Tibial nerve (tissue), 4 donors: ENCODE data around the gene ADGRE3. TPM values are rescaled to one million over a fixed set of nuclear protein-coding genes. Genes with fewer than 3 reads are reported as not detected.

ENCODE experiments used
- DNase-seq, 2 donors: peaks; one replicate each; pipeline ENCODE4 v3.0.0-alpha.2; 2019; ENCODE audit warnings: low spot score in 2 of 2
- H3K27ac ChIP-seq, 4 donors: fragments of 200-600 bp; sonication (generic) in 3 of 4; one replicate each; pipeline ENCODE4 v1.5.1; 2017 to 2019; ENCODE audit warnings: mild to moderate bottlenecking in 1 of 4
- H3K27me3 ChIP-seq, 2 donors: fragments of 200-600 bp; sonication (generic) in 1 of 2; one replicate each; pipeline versions ENCODE4 v1.5.1 to v1.6.0; 2017 to 2019
- H3K36me3 ChIP-seq, 3 donors: fragments of 200-600 bp; sonication (generic); one replicate each; pipeline ENCODE4 v1.5.1; 2018 to 2019
- H3K4me1 ChIP-seq, 4 donors: fragments of 200-600 bp; sonication (generic) in 3 of 4; one replicate each; pipeline ENCODE4 v1.5.1; 2017 to 2019
- H3K4me3 ChIP-seq, 4 donors: fragments of 200-600 bp; sonication (generic) in 3 of 4; one replicate each; pipeline ENCODE4 v1.5.1; 2017 to 2019; ENCODE audit warnings: mild to moderate bottlenecking in 1 of 4, moderate library complexity in 1 of 4
- H3K9me3 ChIP-seq, 4 donors: fragments of 200-600 bp; sonication (generic) in 3 of 4; one replicate each; pipeline ENCODE4 v1.5.1; 2017 to 2019
- CTCF ChIP-seq, 5 experiments: fragments of 200-600 bp in 3 of 5; fragments of 450-650 bp in 2 of 5; sonication (generic) in 3 of 5; IDR thresholded peaks; one replicate each; pipeline ENCODE4 v1.5.1; 2016 to 2019; ENCODE audit warnings: antibody characterized with exemption in 5 of 5, mild to moderate bottlenecking in 3 of 5, moderate library complexity in 2 of 5
- EP300 ChIP-seq, 2 donors: sonication (generic); formaldehyde crosslinking; IDR thresholded peaks; one replicate each; pipeline ENCODE4 v1.6.1; 2017; ENCODE audit warnings: antibody characterized with exemption in 2 of 2, mild to moderate bottlenecking in 1 of 2
- POLR2A ChIP-seq, 2 donors: fragments of 450-650 bp; IDR thresholded peaks; one replicate each; pipeline ENCODE4 v1.6.1; 2017; ENCODE audit warnings: antibody characterized with exemption in 2 of 2, mild to moderate bottlenecking in 2 of 2, moderate library complexity in 2 of 2
- WGBS, 2 donors: methylation state at CpG; one replicate each; pipeline ENCODE4 v1.1.5; 2018; 5-methylcytosine and 5-hydroxymethylcytosine counted together
- total RNA-seq, 4 donors: library from RNA; depleted of rRNA; stranded (reverse); fragments of >200 nt; gene quantifications; one replicate each; pipeline ENCODE4 v1.1.0, GENCODE V29; 2016

Gene ADGRE3
- total RNA-seq, 4 donors from 2014 or later = not detected

- no peak for DNase-seq
- Histone ChIP-seq H3K4me1 (no peaks in the 10 kb centered on the region), H3K4me3 (no peak overlapping the region), H3K27ac (no peak overlapping the region), H3K36me3 (no peaks in the 10 kb centered on the region), H3K9me3 (no peaks in the 10 kb centered on the region), H3K27me3 (peaks cover 0 to 6% of the 10 kb centered on the region in 2 donors)
- 84 to 93% methylated on average over 2 of the region's 2 CpGs for WGBS, 2 donors
- no peak for TF ChIP-seq EP300 (IDR thresholded peaks at IDR 0.05)
- TF ChIP-seq POLR2A (IDR thresholded peaks at IDR 0.05) = no peak
- TF ChIP-seq CTCF (IDR thresholded peaks at IDR 0.05) = no peak
Observed at GRCh38 chr19:14682084-14682483, 7.4 kb upstream of the ADGRE3 start.

- H3K4me3 ChIP-seq = no peak overlapping the region
- H3K36me3 ChIP-seq = no peaks in the 10 kb centered on the region
- H3K9me3 ChIP-seq = no peaks in the 10 kb centered on the region
- WGBS, 2 donors = 83 to 86% methylated on average over 9 of the region's 9 CpGs
- TF ChIP-seq EP300 (IDR thresholded peaks at IDR 0.05) (no peak), CTCF (IDR thresholded peaks at IDR 0.05) (no peak), POLR2A (IDR thresholded peaks at IDR 0.05) (no peak)
- DNase-seq = no peak
- H3K27ac ChIP-seq = no peak overlapping the region
- no peaks in the 10 kb centered on the region for H3K4me1 ChIP-seq
- H3K27me3 ChIP-seq = peaks cover 0 to 6% of the 10 kb centered on the region in 2 donors
Observed at GRCh38 chr19:14678199-14678598, 3.6 kb upstream of the ADGRE3 start.

- WGBS, 2 donors = 88 to 91% methylated on average over 6 of the region's 6 CpGs
Observed at GRCh38 chr19:14677464-14677863, 2.8 kb upstream of the ADGRE3 start.

GRCh38 chr19:14676762-14677161 is 2.1 kb upstream of the ADGRE3 start:
- no peak overlapping the region for H3K4me3 ChIP-seq
- H3K36me3 ChIP-seq = no peaks in the 10 kb centered on the region
- DNase-seq = no peak
- TF ChIP-seq EP300 (IDR thresholded peaks at IDR 0.05) = no peak
- TF ChIP-seq CTCF (IDR thresholded peaks at IDR 0.05) = no peak
- TF ChIP-seq POLR2A (IDR thresholded peaks at IDR 0.05) = no peak
- H3K9me3 ChIP-seq = no peaks in the 10 kb centered on the region
- H3K27me3 ChIP-seq = no peaks in the 10 kb centered on the region
- no peaks in the 10 kb centered on the region for H3K4me1 ChIP-seq
- H3K27ac ChIP-seq = no peak overlapping the region
- WGBS, 2 donors = 84 to 87% methylated on average over 10 of the region's 10 CpGs

More at GRCh38 chr19:14677464-14677863, 2.8 kb upstream of the ADGRE3 start:
- H3K27me3 ChIP-seq = peaks cover 0 to under 1% of the 10 kb centered on the region in 2 donors
- no peaks in the 10 kb centered on the region for H3K9me3 ChIP-seq
- H3K36me3 ChIP-seq = no peaks in the 10 kb centered on the region
- H3K27ac ChIP-seq = no peak overlapping the region
- H3K4me3 ChIP-seq = no peak overlapping the region
- TF ChIP-seq CTCF (IDR thresholded peaks at IDR 0.05) = no peak
- no peak for TF ChIP-seq EP300 (IDR thresholded peaks at IDR 0.05)
- TF ChIP-seq POLR2A (IDR thresholded peaks at IDR 0.05) = no peak
- no peaks in the 10 kb centered on the region for H3K4me1 ChIP-seq
- DNase-seq = no peak

- TF ChIP-seq EP300 (IDR thresholded peaks at IDR 0.05) (no peak), POLR2A (IDR thresholded peaks at IDR 0.05) (no peak), CTCF (IDR thresholded peaks at IDR 0.05) (no peak)
- no peaks in the 10 kb centered on the region for H3K4me1 ChIP-seq
- no peaks in the 10 kb centered on the region for H3K36me3 ChIP-seq
- H3K27ac ChIP-seq = no peak overlapping the region
- peaks cover 0 to 14% (median 0%) of the 10 kb centered on the region in 4 donors for H3K9me3 ChIP-seq
- no peak overlapping the region for H3K4me3 ChIP-seq
- 62 to 64% methylated on average over 1 of the region's 1 CpG for WGBS, 2 donors
- H3K27me3 ChIP-seq = no peaks in the 10 kb centered on the region
- DNase-seq = no peak
Observed at GRCh38 chr19:14673088-14673487, 1.6 kb downstream of the ADGRE3 start.
